ENCODE results near the gene TLE3. TPM values are rescaled to one million over a fixed set of nuclear protein-coding genes. Genes with fewer than 3 reads are reported as not detected.

Gene TLE3
- total and polyA plus RNA-seq, 3 experiments from 2014 or later, result 19.4 to 76.5 (median 73.1) TPM

GRCh38 chr15:70084461-70084860 lies 13.3 kb downstream of the TLE3 start:
- peaks cover 23% of the 10 kb centered on the region for H3K36me3 ChIP-seq (ENCODE audit: insufficient read depth, low read length)
- Mint-ChIP-seq H3K36me3 (peaks cover 8 to 95% (median 31%) of the 10 kb centered on the region in 3 donors), H3K27me3 (no peaks in the 10 kb centered on the region), H3K4me3 (peak overlapping the region in 4 of 7 donors; percentile 45 to 64 (median 47)), H3K27ac (peak overlapping the region in 3 of 8 donors; percentile 29 to 60 (median 43)), H3K4me1 (peaks cover 53 to 95% (median 80%) of the 10 kb centered on the region in 3 donors), H3K9me3 (no peaks in the 10 kb centered on the region)
- DNase-seq, result no peak
- no peaks in the 10 kb centered on the region for H3K9me3 ChIP-seq (ENCODE audit: low read length)
- no peak overlapping the region for H3K27ac ChIP-seq (ENCODE audit: low read depth, low read length)
- POLR2A ChIA-PET, result no interaction called here
- CTCF ChIA-PET, result no interaction called here
- no peaks in the 10 kb centered on the region for H3K27me3 ChIP-seq (ENCODE audit: insufficient read depth, low read length, poor library complexity, severe bottlenecking)
- H3K4me1 ChIP-seq (ENCODE audit: insufficient read depth, low read length), result peaks cover 33% of the 10 kb centered on the region
- no peak overlapping the region for H3K4me3 ChIP-seq (ENCODE audit: low read length)

- ChIA-PET CTCF (no interaction called here), POLR2A (no interaction called here)
- peaks cover 28% of the 10 kb centered on the region for H3K4me1 ChIP-seq (ENCODE audit: insufficient read depth, low read length)
- H3K4me3 ChIP-seq (ENCODE audit: low read length), result no peak overlapping the region
- peaks cover 24% of the 10 kb centered on the region for H3K36me3 ChIP-seq (ENCODE audit: insufficient read depth, low read length)
- H3K36me3 Mint-ChIP-seq, result peaks cover 8 to 91% (median 31%) of the 10 kb centered on the region in 3 donors
- H3K4me1 Mint-ChIP-seq, result peaks cover 49 to 94% (median 75%) of the 10 kb centered on the region in 3 donors
- H3K9me3 ChIP-seq (ENCODE audit: low read length), result no peaks in the 10 kb centered on the region
- no peaks in the 10 kb centered on the region for H3K27me3 ChIP-seq (ENCODE audit: insufficient read depth, low read length, poor library complexity, severe bottlenecking)
- H3K27ac Mint-ChIP-seq, result peak overlapping the region in 4 of 8 donors; percentile 43 to 60 (median 50)
- peak overlapping the region; percentile 9 for H3K27ac ChIP-seq (ENCODE audit: low read depth, low read length)
- H3K4me3 Mint-ChIP-seq, result peak overlapping the region in 4 of 7 donors; percentile 45 to 64 (median 49)
- H3K27me3 Mint-ChIP-seq, result no peaks in the 10 kb centered on the region
- no peaks in the 10 kb centered on the region for H3K9me3 Mint-ChIP-seq
- DNase-seq, result no peak
Observed at GRCh38 chr15:70083946-70084345, 13.8 kb downstream of the TLE3 start.

- peaks cover 28% of the 10 kb centered on the region for H3K4me1 ChIP-seq (ENCODE audit: insufficient read depth, low read length)
- peaks cover 8 to 93% (median 32%) of the 10 kb centered on the region in 3 donors for H3K36me3 Mint-ChIP-seq
- no peak for DNase-seq
- H3K27me3 Mint-ChIP-seq, result no peaks in the 10 kb centered on the region
- no peak overlapping the region for H3K27ac ChIP-seq (ENCODE audit: low read depth, low read length)
- H3K27me3 ChIP-seq (ENCODE audit: insufficient read depth, low read length, poor library complexity, severe bottlenecking), result no peaks in the 10 kb centered on the region
- H3K36me3 ChIP-seq (ENCODE audit: insufficient read depth, low read length), result peaks cover 24% of the 10 kb centered on the region
- peak overlapping the region in 2 of 8 donors; percentile 43 to 56 for H3K27ac Mint-ChIP-seq
- H3K9me3 ChIP-seq (ENCODE audit: low read length), result no peaks in the 10 kb centered on the region
- H3K4me3 Mint-ChIP-seq, result no peak overlapping the region
- ChIA-PET CTCF (interaction anchor here (1.1 kb wide), 1 partner anchor 8 kb away, joined by 3 read pairs; no protein-coding TSS in a partner anchor), POLR2A (no interaction called here)
- H3K9me3 Mint-ChIP-seq, result no peaks in the 10 kb centered on the region
- no peak overlapping the region for H3K4me3 ChIP-seq (ENCODE audit: low read length)
- H3K4me1 Mint-ChIP-seq, result peaks cover 47 to 94% (median 71%) of the 10 kb centered on the region in 3 donors
Observed at GRCh38 chr15:70083418-70083817, 14.3 kb downstream of the TLE3 start.

- Mint-ChIP-seq H3K4me1 (peaks cover 47 to 94% (median 73%) of the 10 kb centered on the region in 3 donors), H3K36me3 (peaks cover 8 to 90% (median 30%) of the 10 kb centered on the region in 3 donors), H3K27me3 (no peaks in the 10 kb centered on the region), H3K27ac (peak overlapping the region in 2 of 8 donors; percentile 42 to 78), H3K9me3 (no peaks in the 10 kb centered on the region), H3K4me3 (peak overlapping the region in 1 of 7 donors; percentile 82)
- ChIA-PET POLR2A (interaction anchor here (0.8 to 1.1 kb wide), 2 partner anchors 8 to 14 kb away, joined by 3 read pairs; no protein-coding TSS in a partner anchor), CTCF (interaction anchor here (1.0 to 1.1 kb wide), 2 partner anchors 9 to 330 kb away, joined by 3 read pairs; no protein-coding TSS in a partner anchor)
- no peak overlapping the region for H3K4me3 ChIP-seq (ENCODE audit: low read length)
- H3K27me3 ChIP-seq (ENCODE audit: insufficient read depth, low read length, poor library complexity, severe bottlenecking), result no peaks in the 10 kb centered on the region
- peaks cover 24% of the 10 kb centered on the region for H3K36me3 ChIP-seq (ENCODE audit: insufficient read depth, low read length)
- H3K9me3 ChIP-seq (ENCODE audit: low read length), result no peaks in the 10 kb centered on the region
- no peak overlapping the region for H3K27ac ChIP-seq (ENCODE audit: low read depth, low read length)
- no peak for DNase-seq
- H3K4me1 ChIP-seq (ENCODE audit: insufficient read depth, low read length), result peaks cover 25% of the 10 kb centered on the region
Observed at GRCh38 chr15:70082281-70082900, 15.3 kb downstream of the TLE3 start.

GRCh38 chr15:70081612-70082011 lies 16.1 kb downstream of the TLE3 start:
- Mint-ChIP-seq H3K36me3 (peaks cover 8 to 89% (median 23%) of the 10 kb centered on the region in 3 donors), H3K27ac (peak overlapping the region in 2 of 8 donors; percentile 5 to 60), H3K4me1 (peaks cover 39 to 94% (median 69%) of the 10 kb centered on the region in 3 donors), H3K9me3 (no peaks in the 10 kb centered on the region), H3K4me3 (peak overlapping the region in 1 of 7 donors; percentile 0), H3K27me3 (no peaks in the 10 kb centered on the region)
- DNase-seq, result no peak
- Histone ChIP-seq H3K27ac (ENCODE audit: low read depth, low read length) (no peak overlapping the region), H3K4me1 (ENCODE audit: insufficient read depth, low read length) (peaks cover 18% of the 10 kb centered on the region), H3K36me3 (ENCODE audit: insufficient read depth, low read length) (peaks cover 24% of the 10 kb centered on the region), H3K9me3 (ENCODE audit: low read length) (no peaks in the 10 kb centered on the region), H3K27me3 (ENCODE audit: insufficient read depth, low read length, poor library complexity, severe bottlenecking) (no peaks in the 10 kb centered on the region), H3K4me3 (ENCODE audit: low read length) (no peak overlapping the region)
- ChIA-PET CTCF (interaction anchor here (1.0 kb wide), 1 partner anchor 330 kb away, joined by 3 read pairs; no protein-coding TSS in a partner anchor), POLR2A (interaction anchor here (0.8 to 1.1 kb wide), 2 partner anchors 9 to 15 kb away, joined by 3 read pairs; no protein-coding TSS in a partner anchor)

- Histone ChIP-seq H3K27ac (ENCODE audit: low read depth, low read length) (no peak overlapping the region), H3K9me3 (ENCODE audit: low read length) (no peaks in the 10 kb centered on the region), H3K27me3 (ENCODE audit: insufficient read depth, low read length, poor library complexity, severe bottlenecking) (no peaks in the 10 kb centered on the region), H3K4me1 (ENCODE audit: insufficient read depth, low read length) (peaks cover 18% of the 10 kb centered on the region), H3K36me3 (ENCODE audit: insufficient read depth, low read length) (peaks cover 24% of the 10 kb centered on the region), H3K4me3 (ENCODE audit: low read length) (no peak overlapping the region)
- Mint-ChIP-seq H3K27ac (peak overlapping the region in 1 of 8 donors; percentile 29), H3K9me3 (no peaks in the 10 kb centered on the region), H3K4me1 (peaks cover 36 to 86% (median 65%) of the 10 kb centered on the region in 3 donors), H3K27me3 (no peaks in the 10 kb centered on the region), H3K36me3 (peaks cover 8 to 90% (median 21%) of the 10 kb centered on the region in 3 donors), H3K4me3 (no peak overlapping the region)
- DNase-seq, result no peak
- CTCF ChIA-PET, result no interaction called here
- POLR2A ChIA-PET, result interaction anchor here (1.4 kb wide), 1 partner anchor 11 kb away, joined by 3 read pairs; no protein-coding TSS in a partner anchor
Observed at GRCh38 chr15:70080347-70080746, 17.4 kb downstream of the TLE3 start.

- no peaks in the 10 kb centered on the region for H3K27me3 Mint-ChIP-seq
- peaks cover 9 to 90% (median 22%) of the 10 kb centered on the region in 3 donors for H3K36me3 Mint-ChIP-seq
- H3K27me3 ChIP-seq (ENCODE audit: insufficient read depth, low read length, poor library complexity, severe bottlenecking), result no peaks in the 10 kb centered on the region
- POLR2A ChIA-PET, result interaction anchor here (1.4 kb wide), 1 partner anchor 12 kb away, joined by 3 read pairs; no protein-coding TSS in a partner anchor
- no peak overlapping the region for H3K27ac ChIP-seq (ENCODE audit: low read depth, low read length)
- CTCF ChIA-PET, result no interaction called here
- H3K9me3 ChIP-seq (ENCODE audit: low read length), result no peaks in the 10 kb centered on the region
- peaks cover 28% of the 10 kb centered on the region for H3K36me3 ChIP-seq (ENCODE audit: insufficient read depth, low read length)
- no peak overlapping the region for H3K4me3 ChIP-seq (ENCODE audit: low read length)
- no peaks in the 10 kb centered on the region for H3K9me3 Mint-ChIP-seq
- H3K4me3 Mint-ChIP-seq, result no peak overlapping the region
- no peak for DNase-seq
- H3K4me1 ChIP-seq (ENCODE audit: insufficient read depth, low read length), result peaks cover 15% of the 10 kb centered on the region
- H3K27ac Mint-ChIP-seq, result no peak overlapping the region
- peaks cover 31 to 81% (median 61%) of the 10 kb centered on the region in 3 donors for H3K4me1 Mint-ChIP-seq
Observed at GRCh38 chr15:70079888-70080287, 17.8 kb downstream of the TLE3 start.
